Measurements from ENCODE around the gene CHKA. TPM values are rescaled to one million over a fixed set of nuclear protein-coding genes. Genes with fewer than 3 reads are reported as not detected.

CHKA gene
- total RNA-seq, 5 donors from 2014 or later (not counting 1 experiment from before 2014, with no cell fraction given) = 4.4 to 19.4 (median 7.6) TPM

GRCh38 chr11:68016161-68016903 is 104.9 kb downstream of the CHKA start:
- Mint-ChIP-seq H3K27ac (no peak overlapping the region), H3K4me3 (no peak overlapping the region), H3K27me3 (peaks cover 0 to 3% of the 10 kb centered on the region in 2 donors), H3K9me3 (no peaks in the 10 kb centered on the region), H3K4me1 (no peaks in the 10 kb centered on the region), H3K36me3 (no peaks in the 10 kb centered on the region)
- H3K9me3 ChIP-seq = no peaks in the 10 kb centered on the region
- DNase-seq (no peak), ATAC-seq (replicated peaks in 1 of 4) (no peak)
- CTCF ChIA-PET = no interaction called here
- peaks cover 0 to 35% of the 10 kb centered on the region in 2 experiments for H3K27me3 ChIP-seq (replicated peaks in 1 of 2; ENCODE audit: control insufficient read depth in 2 of 2, extremely low read depth in 1 of 2, insufficient read depth in 2 of 2, low read length in 1 of 2)
- H3K36me3 ChIP-seq (ENCODE audit: control insufficient read depth in 2 of 2, extremely low read depth in 1 of 2, insufficient read depth in 1 of 2, low read length in 1 of 2) = no peaks in the 10 kb centered on the region
- no peak overlapping the region for H3K4me3 ChIP-seq (ENCODE audit: control insufficient read depth in 1 of 2, extremely low read depth in 1 of 2, low read length in 1 of 2)
- no peak overlapping the region for H3K27ac ChIP-seq (ENCODE audit: low read length)
- 83% methylated on average over 12 of the region's 13 CpGs for WGBS (ENCODE audit: insufficient coverage)
- no peaks in the 10 kb centered on the region for H3K4me1 ChIP-seq (ENCODE audit: control insufficient read depth in 1 of 2, extremely low read depth in 1 of 2, insufficient read depth in 2 of 2, low read length in 2 of 2)
- POLR2A ChIA-PET = no interaction called here

GRCh38 chr11:68015467-68015866 is 105.7 kb downstream of the CHKA start:
- no peaks in the 10 kb centered on the region for H3K36me3 ChIP-seq (ENCODE audit: control insufficient read depth in 2 of 2, extremely low read depth in 1 of 2, insufficient read depth in 1 of 2, low read length in 1 of 2)
- no peak for ATAC-seq (replicated peaks in 1 of 4)

GRCh38 chr11:68014947-68015447 is 106.2 kb downstream of the CHKA start:
- no peaks in the 10 kb centered on the region for H3K9me3 ChIP-seq
- H3K4me1 Mint-ChIP-seq = peaks cover 0 to 1% (median 0%) of the 10 kb centered on the region in 3 donors
- H3K36me3 ChIP-seq (ENCODE audit: control insufficient read depth in 2 of 2, extremely low read depth in 1 of 2, insufficient read depth in 1 of 2, low read length in 1 of 2) = no peaks in the 10 kb centered on the region
- ChIA-PET POLR2A (no interaction called here), CTCF (no interaction called here)
- 82% methylated on average over 18 of the region's 19 CpGs for WGBS (ENCODE audit: insufficient coverage)
- H3K4me1 ChIP-seq (ENCODE audit: control insufficient read depth in 1 of 2, extremely low read depth in 1 of 2, insufficient read depth in 2 of 2, low read length in 2 of 2) = peaks cover 0 to 3% of the 10 kb centered on the region in 2 experiments
- H3K27me3 ChIP-seq (replicated peaks in 1 of 2; ENCODE audit: control insufficient read depth in 2 of 2, extremely low read depth in 1 of 2, insufficient read depth in 2 of 2, low read length in 1 of 2) = peaks cover 0 to 32% of the 10 kb centered on the region in 2 experiments
- no peak overlapping the region for H3K4me3 Mint-ChIP-seq
- no peak overlapping the region for H3K27ac ChIP-seq (ENCODE audit: low read length)
- ATAC-seq (replicated peaks in 1 of 4) (no peak), DNase-seq (no peak)
- no peaks in the 10 kb centered on the region for H3K9me3 Mint-ChIP-seq
- H3K27ac Mint-ChIP-seq = no peak overlapping the region
- peaks cover 0 to 3% of the 10 kb centered on the region in 2 donors for H3K27me3 Mint-ChIP-seq
- H3K4me3 ChIP-seq (ENCODE audit: control insufficient read depth in 1 of 2, extremely low read depth in 1 of 2, low read length in 1 of 2) = no peak overlapping the region
- no peaks in the 10 kb centered on the region for H3K36me3 Mint-ChIP-seq

More at GRCh38 chr11:68015467-68015866, 105.7 kb downstream of the CHKA start:
- no peak overlapping the region for H3K4me3 ChIP-seq (ENCODE audit: control insufficient read depth in 1 of 2, extremely low read depth in 1 of 2, low read length in 1 of 2)
- H3K27ac Mint-ChIP-seq = no peak overlapping the region
- H3K27ac ChIP-seq (ENCODE audit: low read length) = no peak overlapping the region
- H3K27me3 ChIP-seq (replicated peaks in 1 of 2; ENCODE audit: control insufficient read depth in 2 of 2, extremely low read depth in 1 of 2, insufficient read depth in 2 of 2, low read length in 1 of 2) = peaks cover 0 to 30% of the 10 kb centered on the region in 2 experiments
- no peaks in the 10 kb centered on the region for H3K4me1 ChIP-seq (ENCODE audit: control insufficient read depth in 1 of 2, extremely low read depth in 1 of 2, insufficient read depth in 2 of 2, low read length in 2 of 2)
- no peaks in the 10 kb centered on the region for H3K9me3 Mint-ChIP-seq
- H3K4me1 Mint-ChIP-seq = no peaks in the 10 kb centered on the region
- ChIA-PET CTCF (no interaction called here), POLR2A (no interaction called here)
- no peak for DNase-seq
- H3K27me3 Mint-ChIP-seq = peaks cover 0 to 3% of the 10 kb centered on the region in 2 donors
- H3K36me3 Mint-ChIP-seq = no peaks in the 10 kb centered on the region
- WGBS (ENCODE audit: insufficient coverage) = 90% methylated on average over 3 of the region's 8 CpGs
- H3K4me3 Mint-ChIP-seq = no peak overlapping the region
- H3K9me3 ChIP-seq = no peaks in the 10 kb centered on the region

GRCh38 chr11:68014157-68014946 is 106.8 kb downstream of the CHKA start:
- Histone ChIP-seq H3K27me3 (replicated peaks in 1 of 2; ENCODE audit: control insufficient read depth in 2 of 2, extremely low read depth in 1 of 2, insufficient read depth in 2 of 2, low read length in 1 of 2) (peaks cover 0 to 32% of the 10 kb centered on the region in 2 experiments), H3K27ac (ENCODE audit: low read length) (no peak overlapping the region), H3K36me3 (ENCODE audit: control insufficient read depth in 2 of 2, extremely low read depth in 1 of 2, insufficient read depth in 1 of 2, low read length in 1 of 2) (no peaks in the 10 kb centered on the region), H3K4me1 (ENCODE audit: control insufficient read depth in 1 of 2, extremely low read depth in 1 of 2, insufficient read depth in 2 of 2, low read length in 2 of 2) (peaks cover 0 to 9% of the 10 kb centered on the region in 2 experiments), H3K4me3 (ENCODE audit: control insufficient read depth in 1 of 2, extremely low read depth in 1 of 2, low read length in 1 of 2) (no peak overlapping the region), H3K9me3 (no peaks in the 10 kb centered on the region)
- Mint-ChIP-seq H3K27me3 (peaks cover 0 to 3% of the 10 kb centered on the region in 2 donors), H3K36me3 (no peaks in the 10 kb centered on the region), H3K4me1 (peaks cover under 1 to 6% (median 1%) of the 10 kb centered on the region in 3 donors), H3K9me3 (no peaks in the 10 kb centered on the region), H3K27ac (no peak overlapping the region), H3K4me3 (no peak overlapping the region)
- DNase-seq (no peak), ATAC-seq (replicated peaks in 1 of 4) (no peak)
- ChIA-PET CTCF (no interaction called here), POLR2A (no interaction called here)
- 55% methylated on average over 10 of the region's 16 CpGs for WGBS (ENCODE audit: insufficient coverage)

GRCh38 chr11:68013611-68014156 is 107.5 kb downstream of the CHKA start:
- no peak overlapping the region for H3K27ac ChIP-seq (ENCODE audit: low read length)
- Mint-ChIP-seq H3K4me1 (peaks cover 7 to 13% (median 7%) of the 10 kb centered on the region in 3 donors), H3K36me3 (no peaks in the 10 kb centered on the region), H3K27me3 (peaks cover 0 to 3% of the 10 kb centered on the region in 2 donors), H3K27ac (no peak overlapping the region), H3K4me3 (no peak overlapping the region), H3K9me3 (no peaks in the 10 kb centered on the region)
- CTCF ChIA-PET = no interaction called here
- H3K27me3 ChIP-seq (replicated peaks in 1 of 2; ENCODE audit: control insufficient read depth in 2 of 2, extremely low read depth in 1 of 2, insufficient read depth in 2 of 2, low read length in 1 of 2) = peaks cover 0 to 32% of the 10 kb centered on the region in 2 experiments
- H3K36me3 ChIP-seq (ENCODE audit: control insufficient read depth in 2 of 2, extremely low read depth in 1 of 2, insufficient read depth in 1 of 2, low read length in 1 of 2) = no peaks in the 10 kb centered on the region
- POLR2A ChIA-PET = no interaction called here
- DNase-seq (no peak), ATAC-seq (replicated peaks in 1 of 4) (no peak)
- no peaks in the 10 kb centered on the region for H3K9me3 ChIP-seq
- no peak overlapping the region for H3K4me3 ChIP-seq (ENCODE audit: control insufficient read depth in 1 of 2, extremely low read depth in 1 of 2, low read length in 1 of 2)
- H3K4me1 ChIP-seq (ENCODE audit: control insufficient read depth in 1 of 2, extremely low read depth in 1 of 2, insufficient read depth in 2 of 2, low read length in 2 of 2) = peaks cover 0 to 12% of the 10 kb centered on the region in 2 experiments
- WGBS (ENCODE audit: insufficient coverage) = 89% methylated on average over 13 of the region's 14 CpGs

GRCh38 chr11:68012843-68013610 is 108.2 kb downstream of the CHKA start:
- peaks cover 0 to 13% of the 10 kb centered on the region in 2 experiments for H3K4me1 ChIP-seq (ENCODE audit: control insufficient read depth in 1 of 2, extremely low read depth in 1 of 2, insufficient read depth in 2 of 2, low read length in 2 of 2)
- no peaks in the 10 kb centered on the region for H3K9me3 ChIP-seq
- WGBS (ENCODE audit: insufficient coverage) = 70% methylated on average over 7 of the region's 16 CpGs
- H3K4me3 ChIP-seq (ENCODE audit: control insufficient read depth in 1 of 2, extremely low read depth in 1 of 2, low read length in 1 of 2) = no peak overlapping the region
- Mint-ChIP-seq H3K27ac (no peak overlapping the region), H3K36me3 (no peaks in the 10 kb centered on the region), H3K9me3 (no peaks in the 10 kb centered on the region), H3K4me3 (no peak overlapping the region), H3K4me1 (peaks cover 7 to 13% (median 7%) of the 10 kb centered on the region in 3 donors), H3K27me3 (peaks cover 0 to 3% of the 10 kb centered on the region in 2 donors)
- ChIA-PET POLR2A (no interaction called here), CTCF (no interaction called here)
- DNase-seq (no peak), ATAC-seq (replicated peaks in 1 of 4) (no peak)
- no peak overlapping the region for H3K27ac ChIP-seq (ENCODE audit: low read length)
- peaks cover 0 to 33% of the 10 kb centered on the region in 2 experiments for H3K27me3 ChIP-seq (replicated peaks in 1 of 2; ENCODE audit: control insufficient read depth in 2 of 2, extremely low read depth in 1 of 2, insufficient read depth in 2 of 2, low read length in 1 of 2)
- no peaks in the 10 kb centered on the region for H3K36me3 ChIP-seq (ENCODE audit: control insufficient read depth in 2 of 2, extremely low read depth in 1 of 2, insufficient read depth in 1 of 2, low read length in 1 of 2)
